ENCODE measurements around the gene PARD3B.

PARD3B gene

DNA sequence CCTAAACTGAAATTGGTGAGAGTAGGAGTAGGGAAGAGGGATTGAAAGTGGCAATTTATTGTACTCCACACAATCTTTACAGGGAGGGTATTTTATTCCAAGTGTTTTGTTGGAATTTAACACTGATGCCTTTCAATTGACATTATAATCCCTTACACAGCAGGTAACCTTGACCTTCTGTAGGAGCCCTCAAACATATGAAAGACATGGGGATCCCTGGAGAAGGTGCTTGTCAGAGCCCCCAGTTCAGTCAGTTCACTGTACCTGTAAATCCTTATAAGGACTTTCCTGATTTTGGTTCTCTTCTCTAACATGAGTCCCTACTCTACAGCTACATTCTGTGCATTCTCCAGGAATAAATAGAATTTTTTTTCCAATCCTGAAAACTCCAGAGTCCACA is 752.1 kb downstream of the PARD3B start:
- no peak for DNase-seq

DNA sequence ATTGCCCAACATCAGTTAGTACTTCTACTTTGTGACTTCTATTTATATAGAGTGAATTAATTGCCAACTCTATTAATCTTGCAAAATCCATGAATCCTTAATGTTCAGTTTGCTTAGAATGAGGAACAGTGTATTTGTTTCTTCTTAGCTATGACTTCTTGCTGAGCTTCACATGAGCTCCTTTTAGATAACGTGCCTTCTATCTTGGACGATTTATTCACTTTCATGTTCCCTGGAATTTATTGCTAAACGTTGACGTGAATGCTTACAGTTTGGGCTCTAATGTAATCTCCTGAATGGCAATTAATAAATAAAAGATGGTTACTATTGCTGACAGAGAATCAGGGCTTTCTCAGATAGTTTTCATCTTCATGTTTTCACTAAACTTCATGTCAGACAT is 752.6 kb downstream of the PARD3B start:
- no peak for DNase-seq

DNA sequence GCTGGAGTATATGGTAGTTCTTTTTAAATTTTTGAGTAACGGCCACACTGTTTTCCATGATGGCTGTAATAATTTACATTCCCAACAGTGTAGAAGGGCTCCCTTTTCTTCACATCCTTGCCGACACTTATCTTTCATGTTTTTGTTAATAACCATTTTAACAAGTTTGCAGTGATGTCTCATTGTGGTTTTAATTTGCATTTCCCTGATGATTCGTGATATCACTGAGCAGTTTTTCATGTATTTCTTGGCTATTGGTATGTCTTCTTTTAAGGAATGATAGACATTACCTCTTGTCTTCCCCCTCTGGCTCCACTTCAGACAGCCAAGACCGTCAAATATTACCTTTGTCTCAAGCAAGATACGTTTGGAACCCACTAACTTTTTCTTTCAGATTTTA is 765.9 kb downstream of the PARD3B start:
- DNase-seq = no peak

DNA sequence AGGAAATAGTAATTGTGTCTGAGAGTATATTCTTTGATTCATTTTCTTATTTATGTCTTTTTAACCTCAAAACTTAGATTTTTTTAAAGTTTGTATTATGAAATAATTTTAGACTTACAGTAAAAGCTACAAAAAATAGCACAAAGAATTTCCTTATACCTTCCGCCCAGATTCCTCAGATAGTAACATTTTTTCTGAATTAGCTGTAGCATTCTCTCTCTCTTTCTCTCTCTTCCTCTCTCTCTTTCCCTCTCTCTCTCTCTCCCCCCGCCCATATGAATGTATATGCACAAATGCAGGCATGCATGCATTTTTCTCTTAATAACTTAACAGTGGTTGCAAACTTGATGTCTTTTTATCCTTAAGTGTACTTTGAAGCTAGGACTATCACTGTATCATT is 776.0 kb downstream of the PARD3B start:
- DNase-seq = no peak

DNA sequence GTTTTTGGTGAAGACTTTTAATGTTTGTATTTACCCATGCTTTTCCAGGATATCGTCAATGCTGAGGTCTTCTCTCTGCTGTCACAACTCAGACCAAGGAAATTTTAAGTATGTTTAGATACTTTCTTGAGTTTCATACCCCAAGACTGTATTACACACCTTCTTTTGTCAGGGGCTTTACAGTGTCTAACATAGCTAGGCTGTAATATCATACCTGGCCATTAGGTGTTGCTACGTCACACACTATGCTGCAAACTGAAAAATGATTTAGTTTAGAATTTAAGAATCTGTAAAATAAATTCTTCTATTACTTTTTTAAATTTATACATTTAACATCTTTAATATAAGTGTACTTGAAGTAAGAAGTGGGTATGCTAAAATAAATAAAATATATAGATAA is 778.7 kb downstream of the PARD3B start:
- DNase-seq = no peak

DNA sequence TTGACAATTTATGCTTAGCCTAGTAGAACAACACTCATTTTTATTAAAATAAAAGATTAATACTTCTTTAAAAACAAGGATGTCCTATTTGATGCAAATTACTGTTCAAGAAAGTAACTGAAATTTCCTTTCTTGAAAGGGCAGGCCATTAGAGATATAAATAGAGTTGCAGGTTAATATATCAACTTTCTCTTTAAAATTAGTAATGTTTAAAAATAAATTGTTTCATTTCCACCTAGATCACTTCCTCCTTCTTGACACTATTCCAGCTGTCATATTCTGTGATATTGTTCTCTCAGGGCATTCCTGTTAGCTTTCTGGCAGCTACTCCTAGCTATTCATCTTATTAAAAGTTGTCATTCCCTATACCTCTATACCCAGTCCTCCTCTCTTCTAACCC is 779.1 kb downstream of the PARD3B start:
- no peak for DNase-seq

DNA sequence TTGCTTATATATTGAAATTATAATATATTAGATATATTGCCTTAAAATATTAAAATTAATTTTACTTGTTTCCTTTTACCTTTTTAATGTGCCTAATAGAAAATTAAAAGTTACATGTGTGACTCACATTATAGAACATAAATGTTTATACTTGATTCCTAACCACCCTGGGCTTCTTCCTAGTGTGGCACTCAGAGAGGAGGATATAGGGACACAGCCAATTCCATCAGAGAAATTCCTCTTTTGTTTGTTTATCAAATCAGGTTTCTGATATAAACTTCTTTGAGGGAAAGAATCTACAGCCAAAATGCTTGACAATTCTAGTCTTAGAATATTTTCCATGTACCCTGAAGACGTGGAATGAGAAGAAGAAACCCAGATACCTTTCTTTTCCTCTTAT is 788.1 kb downstream of the PARD3B start:
- no peak for DNase-seq

DNA sequence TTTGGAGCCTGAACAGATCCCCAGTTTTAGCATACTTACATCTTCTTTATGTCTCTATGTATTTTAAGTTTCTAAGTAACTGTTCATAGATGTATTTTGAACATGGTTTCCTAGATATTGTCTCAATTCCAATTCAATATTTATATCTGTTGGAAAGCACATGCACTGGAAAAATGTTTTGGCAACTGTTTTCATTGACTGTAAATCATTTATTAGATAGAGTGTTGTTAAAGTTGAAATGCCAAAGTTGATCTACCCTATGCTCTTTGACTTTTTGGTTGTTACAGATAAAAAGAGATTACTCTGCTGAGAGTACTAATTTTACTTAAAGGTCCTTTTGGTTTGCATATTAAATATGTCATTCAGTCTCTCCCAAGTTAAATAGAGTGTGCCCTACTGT is 792.0 kb downstream of the PARD3B start:
- no peak for DNase-seq

DNA sequence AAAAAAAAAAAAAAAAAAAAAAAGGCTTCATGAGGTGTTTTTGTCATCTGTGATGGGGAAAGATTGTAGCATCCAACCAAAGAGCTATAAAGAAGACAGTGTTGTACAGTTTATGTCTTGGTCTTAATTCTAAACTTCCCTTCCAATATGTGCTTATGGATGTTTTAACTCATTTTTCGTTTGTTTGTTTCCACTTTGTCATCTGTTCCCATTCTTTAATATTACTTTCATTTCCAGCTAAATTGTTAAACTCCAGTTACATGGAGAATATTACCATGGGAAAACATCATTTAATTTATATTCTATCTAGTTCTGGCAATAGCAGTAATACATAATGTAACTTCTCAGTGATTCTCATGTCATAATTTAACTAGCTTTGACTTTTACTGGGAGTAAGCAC is 792.9 kb downstream of the PARD3B start:
- no peak for DNase-seq

DNA sequence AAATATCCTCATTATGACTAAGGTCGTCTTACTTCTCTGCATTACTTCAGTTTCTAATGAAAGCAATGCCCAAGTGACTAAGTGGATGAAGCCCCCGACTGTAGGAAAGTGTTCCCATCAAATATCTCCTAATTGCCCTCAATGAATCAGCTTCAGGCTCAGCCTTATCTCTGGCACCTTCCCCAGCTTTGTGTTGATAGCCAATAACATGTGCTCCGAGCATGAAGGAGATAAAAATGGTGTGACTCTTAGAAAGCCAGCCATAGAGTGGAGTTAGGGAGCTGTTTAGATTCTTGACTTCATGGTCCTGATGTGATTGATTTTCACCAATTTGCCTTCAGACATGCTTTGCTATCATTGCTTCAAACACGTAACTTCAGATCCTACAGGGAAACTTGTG is 797.8 kb downstream of the PARD3B start:
- DNase-seq = no peak

DNA sequence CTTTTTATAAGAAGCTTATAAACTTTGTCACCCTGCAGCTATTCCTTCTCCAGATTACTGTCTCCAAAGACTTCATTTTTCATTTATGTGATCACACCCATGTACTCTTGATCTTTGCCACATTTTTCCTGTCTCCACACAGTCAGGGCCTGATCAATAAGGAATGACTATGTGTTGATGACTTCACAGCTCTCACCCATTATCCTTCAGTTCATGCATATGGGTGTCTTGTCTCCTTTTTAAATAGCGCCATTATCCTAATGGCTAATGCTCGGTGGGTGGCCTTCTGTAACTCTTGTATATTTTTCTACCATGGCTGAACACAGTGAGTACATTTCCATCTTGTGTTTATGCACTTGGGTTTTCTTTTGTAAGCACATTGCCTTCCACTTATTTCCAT is 801.4 kb downstream of the PARD3B start:
- no peak for DNase-seq

DNA sequence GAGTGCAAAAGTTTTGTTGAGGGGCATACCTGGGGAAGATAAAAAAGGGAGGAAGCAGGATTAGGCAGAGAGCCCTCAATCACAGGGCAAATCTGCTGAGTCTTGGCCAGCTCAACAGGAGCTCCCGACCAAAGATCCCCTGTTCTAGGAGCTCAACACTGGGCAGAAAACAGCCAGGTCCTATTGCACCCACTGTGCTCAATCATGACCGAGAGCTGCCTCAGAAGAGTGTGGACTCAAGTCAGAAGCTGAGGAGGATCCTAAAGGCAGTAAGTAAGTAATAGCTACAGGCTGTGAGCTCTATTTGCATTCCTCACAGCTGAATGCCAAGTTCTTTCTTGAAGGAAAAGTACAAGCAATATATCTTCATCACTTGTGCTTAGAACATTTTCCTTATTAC is 802.6 kb downstream of the PARD3B start:
- no peak for DNase-seq

DNA sequence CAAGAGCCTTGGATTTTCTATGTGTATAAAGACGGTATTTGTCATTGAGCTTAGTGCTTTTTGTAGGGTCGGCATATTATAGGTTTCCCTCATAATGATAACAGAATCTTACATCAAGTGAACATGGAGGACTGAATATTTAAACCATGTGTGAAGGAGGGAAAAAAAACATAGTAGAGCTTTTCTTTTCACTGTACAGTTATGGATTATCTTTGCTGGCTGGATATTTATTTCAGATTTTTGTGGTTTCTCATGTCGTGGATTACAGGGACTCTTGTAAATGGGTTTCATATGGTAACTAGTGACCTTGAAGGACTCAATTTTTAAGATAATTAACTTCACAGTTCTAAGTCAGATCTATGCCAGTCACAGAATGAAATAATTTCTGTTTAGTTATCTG is 806.8 kb downstream of the PARD3B start:
- DNase-seq = no peak

DNA sequence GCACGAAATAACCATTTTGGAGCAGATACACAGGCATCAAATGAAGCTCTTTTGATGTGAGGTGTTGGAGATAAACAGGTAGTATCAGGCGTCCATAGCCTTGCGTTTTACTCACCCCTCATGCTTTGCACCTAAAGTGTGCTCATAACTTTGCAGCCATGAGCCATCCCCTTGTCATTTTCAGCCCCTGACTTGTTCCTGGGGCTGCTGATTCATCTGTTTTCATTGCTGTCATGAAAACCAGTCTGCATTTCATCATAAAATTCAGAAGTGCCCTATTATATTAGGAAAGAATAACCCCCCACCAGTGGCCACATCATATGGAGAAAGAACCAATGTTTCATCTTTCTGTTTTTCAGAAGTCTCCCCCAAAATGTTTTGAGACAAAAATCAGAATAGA is 807.3 kb downstream of the PARD3B start:
- no peak for DNase-seq

DNA sequence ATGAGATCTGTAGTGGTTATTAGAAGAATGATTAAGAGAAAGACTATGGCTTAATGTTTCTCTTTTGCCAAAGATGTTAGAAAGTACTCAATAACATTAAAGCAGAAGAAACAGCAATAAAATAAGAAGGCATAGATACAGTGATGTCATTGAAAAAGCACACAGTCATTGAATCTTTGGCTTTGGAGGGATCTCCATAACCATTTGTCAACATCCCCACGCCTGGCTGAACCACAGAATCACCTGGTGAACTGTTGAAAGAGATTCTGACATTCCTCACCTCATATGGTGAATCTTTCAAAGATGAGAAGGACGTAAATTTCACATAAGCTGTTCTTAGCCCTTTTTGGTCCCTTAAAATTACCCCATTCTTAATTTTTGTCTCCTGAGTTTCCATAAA is 812.5 kb downstream of the PARD3B start:
- DNase-seq = no peak

DNA sequence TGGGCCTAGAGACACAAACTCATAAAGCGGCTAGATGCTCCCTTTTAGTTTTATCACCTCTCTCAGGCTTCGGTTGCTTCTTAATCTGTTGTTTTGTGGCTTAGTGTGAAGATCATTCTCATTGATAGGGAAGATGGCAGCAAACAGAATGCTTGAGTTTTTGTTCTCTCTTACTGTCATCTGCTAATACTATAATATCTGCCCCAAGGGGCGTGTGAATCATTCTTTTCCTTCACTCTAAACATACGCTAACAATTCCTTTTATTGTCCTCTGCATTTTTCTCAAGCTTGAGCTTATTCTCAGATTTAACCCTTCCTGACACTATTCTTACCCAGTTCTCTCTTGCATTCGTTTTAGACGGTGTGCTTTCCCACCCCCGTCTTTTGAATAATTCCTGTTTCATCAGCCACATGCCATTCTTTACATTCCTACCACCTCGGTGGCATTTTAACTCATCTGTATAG is 813.1 kb downstream of the PARD3B start:
- DNase-seq = no peak

DNA sequence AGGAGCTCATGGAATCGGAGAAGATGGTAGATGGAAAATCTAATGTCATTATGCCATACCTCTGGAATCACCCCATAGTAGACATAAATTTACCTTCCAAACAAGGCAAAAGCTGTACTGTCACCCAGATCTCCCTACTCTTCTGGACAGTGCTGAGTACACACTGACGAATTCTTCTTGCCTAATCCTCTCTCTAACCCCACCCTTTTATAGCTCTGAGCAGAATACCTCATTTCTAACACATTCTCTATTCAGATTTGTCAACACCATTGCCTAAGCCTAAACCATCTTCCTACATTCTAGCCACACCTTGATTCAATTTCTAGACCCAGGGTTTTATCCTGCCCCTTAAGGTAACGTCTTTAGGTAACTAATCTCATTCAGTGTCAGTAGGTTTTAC is 816.0 kb downstream of the PARD3B start:
- no peak for DNase-seq

DNA sequence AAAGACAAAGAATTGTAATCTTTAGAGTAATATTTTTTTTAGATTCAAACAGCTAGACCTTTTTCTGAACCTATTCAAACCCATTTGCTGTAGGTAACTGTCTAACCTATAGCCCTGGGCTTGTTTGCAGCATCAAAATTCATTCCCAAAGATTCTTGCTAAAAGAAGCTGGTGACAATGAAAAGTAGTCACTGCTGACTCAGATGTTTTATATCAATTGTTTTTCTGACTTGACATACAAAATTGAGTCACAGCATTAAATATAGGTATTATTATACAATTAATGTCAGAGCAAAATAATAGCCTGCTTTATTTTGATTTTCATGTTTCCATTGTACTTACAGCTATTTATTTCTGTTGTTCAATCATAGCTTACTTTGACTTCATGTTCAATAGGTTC is 816.7 kb downstream of the PARD3B start:
- no peak for DNase-seq

DNA sequence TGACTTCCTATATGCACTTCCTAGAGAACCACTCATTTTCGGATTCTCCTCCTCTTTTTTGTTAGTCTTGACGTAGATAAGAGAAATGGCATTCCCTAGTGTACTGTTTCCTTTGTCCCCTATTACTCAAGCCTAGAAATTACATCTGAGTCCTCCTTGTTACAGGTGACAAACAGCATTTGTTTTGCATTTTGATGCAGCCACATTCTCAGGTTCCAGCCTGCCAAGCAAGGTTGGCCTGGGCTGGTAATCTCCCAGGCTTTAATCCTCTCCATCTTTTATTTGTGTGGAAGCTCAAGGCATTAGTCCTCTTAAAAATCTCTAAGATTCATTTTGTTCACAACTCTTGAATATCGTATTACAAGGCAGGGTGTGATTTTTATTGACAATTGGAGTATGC is 819.0 kb downstream of the PARD3B start:
- no peak for DNase-seq

DNA sequence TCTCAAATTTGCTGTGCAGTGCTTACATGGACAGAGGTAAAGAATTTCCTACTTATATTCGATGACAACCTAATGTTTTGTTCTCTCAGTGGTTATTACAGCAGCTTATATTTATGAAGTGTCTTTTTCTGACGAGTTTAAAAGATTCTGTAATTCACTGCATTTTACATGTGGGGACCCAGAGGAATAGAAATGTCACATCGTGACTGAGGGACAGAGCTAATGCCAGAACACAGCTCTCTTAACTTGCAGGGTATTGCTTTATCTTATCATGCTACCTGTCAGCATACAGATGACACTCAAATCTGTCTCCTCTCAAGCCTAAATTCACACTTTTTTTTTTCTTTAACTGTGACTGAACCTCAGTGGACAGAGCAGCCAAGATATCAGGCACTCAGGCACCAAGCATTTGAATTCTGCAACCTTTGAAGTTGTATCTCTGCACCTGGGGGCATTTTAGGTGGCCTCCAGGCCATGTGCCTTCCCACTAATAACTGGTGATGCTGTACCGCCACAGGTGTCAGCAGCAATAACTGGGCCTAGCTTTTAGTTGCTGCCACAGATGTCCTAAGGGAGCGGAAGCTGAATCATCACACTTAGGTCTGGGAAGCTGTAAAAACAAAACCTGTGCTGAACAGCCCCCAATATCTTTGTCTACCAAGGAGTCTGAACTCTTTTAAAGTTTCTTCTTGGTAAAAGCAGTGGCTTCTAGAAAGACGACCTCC is 821.2 kb downstream of the PARD3B start:
- DNase-seq = no peak

DNA sequence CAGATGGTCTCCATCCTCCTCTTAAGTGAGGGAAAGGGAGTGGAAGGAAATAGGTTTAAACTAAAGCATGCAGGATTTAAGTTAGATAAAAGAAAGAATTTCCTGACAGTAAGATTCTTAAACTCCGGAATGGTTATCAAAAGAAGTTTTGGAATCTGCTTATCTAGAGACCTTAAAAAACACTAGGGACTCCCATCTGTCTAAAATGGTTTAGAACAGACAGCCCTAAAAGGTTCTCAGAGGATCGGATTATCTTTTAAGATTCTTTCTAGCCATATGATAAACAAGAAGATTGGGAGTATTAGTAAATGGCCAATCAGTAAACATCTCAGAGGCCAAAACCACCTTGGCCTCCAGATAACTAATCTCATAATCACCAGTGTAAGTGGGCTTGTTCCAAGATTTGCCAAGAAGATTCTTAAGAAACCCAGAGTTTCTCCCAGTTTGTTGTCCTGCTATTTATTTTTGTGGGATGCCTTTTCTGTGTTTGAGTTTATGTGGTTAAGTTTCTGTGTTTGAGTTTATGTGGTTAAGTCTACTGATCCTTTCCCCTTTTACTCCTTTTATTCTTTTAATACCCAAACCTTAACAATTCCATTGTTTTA is 822.2 kb downstream of the PARD3B start:
- DNase-seq = no peak

DNA sequence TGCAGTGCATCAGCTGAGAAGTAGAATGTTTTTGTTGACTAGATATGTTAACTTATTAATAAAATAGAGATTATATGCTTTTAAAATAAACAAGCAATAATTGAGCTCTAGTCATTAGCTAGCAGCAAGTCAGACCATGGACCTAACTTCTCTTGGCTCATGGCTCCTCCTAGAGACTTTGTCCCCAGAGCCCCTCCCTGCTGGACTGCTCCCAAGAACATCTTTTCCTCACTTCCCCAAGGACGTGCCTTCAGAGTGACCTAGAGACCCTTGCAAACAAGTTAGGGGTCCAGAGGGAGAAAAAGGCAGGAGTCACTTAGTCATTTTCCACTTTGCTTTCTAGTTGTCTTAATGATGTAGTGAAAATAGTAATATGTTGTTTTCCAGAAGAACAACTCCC is 824.5 kb downstream of the PARD3B start:
- no peak for DNase-seq

DNA sequence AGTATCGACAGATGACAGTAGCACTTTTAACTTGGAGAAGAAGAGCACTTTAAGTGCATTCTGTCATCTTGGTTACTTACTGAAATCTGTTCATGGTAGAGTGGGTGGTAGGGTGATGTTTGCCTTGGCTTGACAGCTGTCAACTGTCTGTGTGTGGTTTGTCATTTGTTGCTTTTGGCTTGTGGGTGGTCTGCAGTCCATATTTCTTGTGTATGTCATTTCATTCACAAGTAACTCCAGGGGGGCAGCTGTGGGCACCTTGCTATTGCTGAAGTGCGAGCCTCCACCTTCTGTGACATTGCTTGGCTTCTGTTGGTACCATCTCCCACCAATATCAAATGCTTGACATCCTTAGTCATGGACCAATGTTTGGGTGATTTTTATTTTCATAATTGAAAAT is 825.5 kb downstream of the PARD3B start:
- no peak for DNase-seq

DNA sequence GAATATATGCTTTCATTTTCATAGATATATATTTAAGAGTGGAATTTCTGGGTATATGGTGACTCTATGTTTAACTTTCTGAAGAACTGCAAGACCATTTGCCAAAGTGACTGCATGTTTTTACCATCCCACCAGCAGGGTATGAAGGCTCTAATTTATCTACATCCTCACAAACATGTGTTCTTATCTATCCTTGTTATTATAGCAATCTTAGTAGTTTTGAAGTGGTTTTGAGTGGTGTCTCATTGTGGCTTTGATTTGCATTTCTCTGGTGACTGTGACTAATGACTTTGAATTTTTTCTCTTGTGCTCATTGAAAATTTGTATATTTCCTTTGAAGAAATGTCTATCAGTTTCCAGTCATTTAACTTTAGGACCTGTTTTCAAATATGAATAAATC is 826.9 kb downstream of the PARD3B start:
- no peak for DNase-seq

Measured in activated CD8-positive, alpha-beta memory T cell treated with anti-CD3 and anti-CD28 coated beads for 24 hours (primary cell).